Superior temporal gyrus (tissue), 1 donor: ENCODE results near the gene GOT2.
"Not testable (repeated sequence)": the region's sequence is repeated elsewhere in the genome, so short reads cannot be mapped to it uniquely, and the experiment has no call there.

Source experiments
- DNase-seq: peaks from one replicate; pipeline ENCODE4 v3.0.0-alpha.2; 2016; ENCODE audit errors: extremely low spot score

Gene GOT2

DNA sequence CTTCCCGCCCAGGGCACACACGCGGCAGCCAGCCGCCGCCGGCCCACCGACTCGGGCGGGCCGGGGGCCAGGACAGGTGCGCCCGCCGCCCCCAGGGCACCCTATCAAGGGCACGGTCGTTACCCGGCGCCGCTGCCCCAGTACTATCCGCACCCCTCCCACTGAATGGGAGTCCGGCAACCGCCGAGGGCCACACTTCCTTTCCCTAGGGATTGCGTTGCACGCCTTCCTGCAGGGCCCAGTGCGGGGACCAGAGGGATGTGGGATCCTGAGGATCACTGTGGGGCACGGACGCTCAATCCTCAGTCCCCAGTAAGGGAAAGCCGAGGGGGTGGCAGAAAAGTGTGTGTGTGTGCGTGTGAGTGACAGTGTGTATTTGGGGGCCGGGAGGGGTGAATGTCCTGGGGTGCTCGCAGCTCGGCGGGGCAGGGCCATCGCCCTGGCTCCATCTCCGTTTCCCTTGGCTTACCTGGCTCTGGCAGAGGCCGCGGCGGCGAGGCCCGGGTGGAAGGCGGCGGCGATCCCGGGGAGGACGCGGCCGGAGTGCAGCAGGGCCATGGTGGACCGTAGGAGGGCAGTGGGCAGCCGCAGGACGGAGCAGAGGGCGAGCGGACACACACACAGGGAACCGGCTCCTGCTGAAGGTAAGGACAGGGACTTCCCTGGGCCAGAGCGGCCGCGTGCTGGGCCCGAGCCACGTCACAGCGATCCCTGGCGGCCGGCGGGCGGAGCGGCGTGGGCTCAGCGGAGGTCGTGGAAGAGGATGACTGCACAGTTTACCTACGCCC is at the start of gene GOT2:
GOT2 (minus strand) TSS at position 646 of the 788 bp plus-strand sequence; CDS start at position 558, 88 bp downstream.
- DNase-seq, result peak; percentile 78

- DNase-seq, result not testable (repeated sequence)
Observed at GRCh38 chr16:58779291-58779690, 45.2 kb upstream of the GOT2 start.

DNA sequence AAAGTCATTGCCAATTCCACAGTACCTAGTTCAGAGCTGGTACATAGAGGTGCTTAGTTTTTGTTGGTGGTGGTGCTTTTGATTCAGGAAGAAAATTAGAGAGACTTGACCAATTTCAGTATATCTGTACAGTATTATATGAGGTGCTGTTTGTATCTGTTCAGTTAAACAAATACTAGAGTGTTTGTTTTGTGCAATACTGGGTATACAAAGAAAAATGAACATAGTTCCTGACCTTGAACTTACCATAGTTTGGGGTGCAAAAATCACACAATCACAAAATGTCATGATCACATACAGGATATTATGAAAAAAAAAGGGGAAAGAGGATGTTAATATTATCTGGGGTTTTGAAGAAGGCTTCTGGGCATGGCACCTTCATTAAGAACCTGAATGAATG is 39.8 kb upstream of the GOT2 start:
- no peak for DNase-seq

- no peak for DNase-seq
Observed at GRCh38 chr16:58768145-58768544, 34.0 kb upstream of the GOT2 start.

DNA sequence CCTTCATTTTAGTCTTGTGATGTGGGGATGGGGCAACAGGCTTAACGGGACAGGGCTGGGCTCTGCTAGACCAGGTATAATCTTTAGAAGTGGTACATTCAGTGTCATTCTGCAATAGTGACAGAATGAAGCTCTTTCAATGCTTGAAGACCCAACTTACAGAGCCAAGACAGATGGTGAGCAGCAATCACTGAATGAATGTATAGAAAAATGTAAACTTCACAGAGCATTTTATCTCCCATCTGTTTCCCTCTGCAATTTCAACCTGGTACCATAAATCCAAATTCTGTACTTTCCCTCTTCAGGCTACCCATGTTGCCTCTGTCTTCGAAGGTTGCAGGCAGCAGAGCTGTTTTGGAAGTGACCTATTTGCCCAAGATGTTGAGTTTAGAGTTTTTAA is 33.5 kb upstream of the GOT2 start:
- no peak for DNase-seq

DNA sequence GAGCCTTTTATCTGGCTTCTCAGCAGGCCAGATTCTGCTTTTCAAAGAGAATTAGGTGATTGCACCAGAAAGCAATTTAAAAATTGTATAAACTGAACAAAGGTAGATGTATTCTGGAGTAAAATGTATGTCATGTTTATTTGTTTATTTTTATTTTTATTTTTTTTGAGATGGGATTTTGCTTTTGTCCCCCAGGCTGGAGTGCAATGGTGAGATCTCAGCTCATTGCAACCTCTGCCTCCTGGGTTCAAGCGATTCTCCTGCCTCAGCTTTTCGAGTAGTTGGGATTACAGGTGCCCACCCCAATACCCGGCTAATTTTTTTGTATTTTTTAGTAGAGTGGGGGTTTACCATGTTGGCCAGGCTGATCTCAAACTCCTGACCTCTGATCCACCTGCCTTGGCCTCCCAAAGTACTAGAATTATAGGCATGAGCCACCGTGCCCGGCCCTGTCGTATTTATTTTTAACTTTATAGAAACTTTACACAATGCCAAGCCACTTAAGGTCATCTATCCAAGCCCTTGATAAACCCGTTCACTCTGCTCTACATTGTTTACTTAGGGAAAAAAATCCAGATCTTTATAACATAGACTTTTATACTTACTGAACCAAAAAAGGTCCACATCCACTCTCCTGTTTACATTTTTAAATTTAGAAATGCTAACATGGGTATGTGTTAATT is 22.7 kb upstream of the GOT2 start:
- DNase-seq, result no peak

GRCh38 chr16:58755989-58756649 is 22.0 kb upstream of the GOT2 start:
- peak; percentile 92 for DNase-seq

GRCh38 chr16:58753711-58754134 is 19.6 kb upstream of the GOT2 start:
- no peak for DNase-seq

- DNase-seq, result no peak
Observed at GRCh38 chr16:58744497-58744896, 10.4 kb upstream of the GOT2 start.

DNA sequence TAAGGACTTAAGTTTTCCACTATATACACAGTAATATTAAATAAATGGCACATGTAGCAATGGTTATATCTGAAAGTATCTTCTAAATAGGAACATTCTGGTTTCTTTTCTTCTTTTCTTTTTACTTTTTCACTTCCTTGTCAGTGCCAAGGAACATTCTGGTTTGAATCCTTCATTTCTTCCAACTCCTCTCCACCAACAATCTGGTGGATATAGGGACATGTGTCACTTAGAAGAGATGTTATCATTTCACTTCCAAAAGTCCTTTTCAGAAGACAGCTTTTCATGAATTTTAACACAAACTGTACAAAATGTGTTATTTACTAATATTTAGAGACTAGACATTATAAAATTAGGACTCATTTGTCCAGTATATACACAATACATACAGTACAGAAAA is 7.9 kb upstream of the GOT2 start:
- DNase-seq, result no peak

- DNase-seq, result no peak
Observed at GRCh38 chr16:58741166-58741565, 7.0 kb upstream of the GOT2 start.

DNA sequence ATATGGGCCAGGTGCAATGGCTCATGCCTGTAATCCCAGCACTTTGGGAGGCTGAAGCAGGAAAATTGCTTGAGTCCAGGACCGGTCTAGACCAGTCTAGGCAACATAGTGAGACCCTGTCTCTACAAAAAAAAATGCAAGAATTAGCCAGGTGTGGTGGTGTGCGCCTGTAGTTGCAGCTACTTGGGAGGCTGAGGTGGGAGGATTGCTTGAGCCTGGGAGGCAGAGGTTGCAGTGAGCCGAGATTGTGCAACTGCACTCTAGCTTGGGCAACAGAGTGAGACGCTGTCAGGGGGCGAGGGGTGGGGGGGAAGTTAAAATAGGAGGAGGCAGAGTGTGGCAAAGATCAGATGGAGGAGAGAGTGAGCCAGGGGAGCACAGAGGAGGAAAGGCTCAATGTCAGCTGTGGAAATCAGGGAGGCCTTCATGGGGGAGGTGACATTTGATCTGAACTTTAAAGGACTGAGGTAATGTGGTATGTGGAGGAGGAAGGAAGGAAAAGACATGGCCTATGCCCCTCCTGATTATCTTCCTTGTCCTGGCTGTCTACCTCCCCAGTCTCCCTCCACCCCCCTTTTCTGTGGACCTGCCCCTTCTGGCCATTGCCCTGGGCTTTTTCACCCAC is 4.7 kb upstream of the GOT2 start:
- DNase-seq, result no peak

DNA sequence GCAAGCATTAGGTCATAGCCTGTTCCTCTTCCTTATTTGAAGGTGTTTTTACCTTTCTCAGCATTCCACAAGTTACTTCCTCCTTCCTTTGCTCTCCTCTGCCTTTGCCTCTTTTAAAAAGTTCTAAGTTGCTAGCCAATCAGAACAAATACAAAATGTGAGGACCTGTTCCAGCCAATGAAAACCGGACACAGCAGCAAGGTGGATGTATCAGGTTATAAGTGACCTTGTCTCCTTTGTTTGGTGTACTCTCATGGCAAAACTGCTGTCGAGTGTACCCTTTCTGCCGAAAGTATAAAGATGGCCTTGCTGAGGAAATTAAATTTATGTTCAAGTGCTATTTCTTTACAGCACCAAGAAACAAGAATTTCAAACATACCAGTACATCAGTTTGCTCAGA is 2.2 kb upstream of the GOT2 start:
- DNase-seq, result not testable (repeated sequence)

GRCh38 chr16:58734459-58734787 is 307 bp upstream of the GOT2 start:
- DNase-seq, result no peak

- no peak for DNase-seq
Observed at GRCh38 chr16:58733248-58733670, 857 bp downstream of the GOT2 start.

DNA sequence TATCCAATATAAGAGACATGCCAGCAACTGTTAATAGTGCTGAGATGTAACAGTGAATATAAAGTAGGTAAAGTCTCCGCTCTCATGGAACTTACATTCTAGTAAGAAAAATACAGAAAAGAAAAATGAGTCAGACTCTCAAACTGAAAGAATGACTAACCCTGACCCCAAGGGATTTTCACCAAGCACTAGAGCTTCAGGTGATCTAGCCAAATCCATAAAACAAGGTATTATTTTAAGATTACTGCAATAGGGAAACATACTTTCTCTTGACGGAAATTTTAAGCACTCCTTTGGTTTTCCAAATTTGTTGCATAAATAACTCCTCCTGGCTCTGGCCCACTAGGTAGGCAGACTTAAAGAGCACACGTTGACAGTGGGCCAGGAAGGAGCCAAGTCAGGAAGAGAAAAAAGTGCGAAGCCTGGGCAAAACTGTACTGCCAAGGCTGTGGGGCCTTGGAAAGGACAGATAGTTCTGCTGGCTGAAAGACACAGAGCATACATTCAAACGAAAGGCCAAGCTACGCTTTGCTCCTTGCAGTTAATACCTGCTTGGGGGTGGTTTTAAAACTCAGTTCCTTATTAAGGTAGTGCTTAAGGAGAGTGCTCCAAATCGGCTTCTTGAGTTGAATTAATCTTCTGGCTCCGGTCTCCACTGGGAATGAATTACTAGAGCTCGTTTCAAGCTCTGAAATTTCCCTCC is 1.4 kb downstream of the GOT2 start:
- peak; percentile 60 for DNase-seq

DNA sequence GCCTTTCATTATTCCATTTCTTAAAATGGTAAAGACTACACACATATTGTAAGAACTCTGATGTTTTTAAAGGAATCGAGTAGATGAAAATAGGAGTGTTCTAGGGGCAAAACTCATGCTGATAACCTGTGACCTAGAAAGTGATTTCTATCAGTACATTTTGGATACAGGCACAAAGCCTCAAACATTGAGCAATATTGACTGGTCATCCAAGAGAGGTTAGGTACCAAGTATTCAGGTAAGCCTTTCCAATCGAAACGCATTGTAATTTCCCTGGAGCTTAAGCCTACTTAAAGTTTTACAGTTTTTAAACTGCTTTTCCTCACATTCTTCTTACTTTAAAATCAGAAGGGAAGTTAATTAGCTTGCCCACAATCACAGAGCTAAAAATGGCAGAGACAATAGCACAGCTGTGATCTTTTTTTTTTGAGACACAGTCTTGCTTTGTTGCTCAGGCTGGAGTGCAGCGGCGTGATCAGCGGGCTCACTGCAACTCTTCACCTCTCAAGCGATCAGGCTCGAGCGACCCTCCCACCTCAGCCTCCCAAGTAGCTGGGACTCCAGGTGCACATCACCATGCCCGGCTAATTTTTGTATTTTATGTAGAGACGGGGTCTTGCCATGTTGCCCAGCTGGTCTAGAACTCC is 3.3 kb downstream of the GOT2 start:
- peak; percentile 69 for DNase-seq

DNA sequence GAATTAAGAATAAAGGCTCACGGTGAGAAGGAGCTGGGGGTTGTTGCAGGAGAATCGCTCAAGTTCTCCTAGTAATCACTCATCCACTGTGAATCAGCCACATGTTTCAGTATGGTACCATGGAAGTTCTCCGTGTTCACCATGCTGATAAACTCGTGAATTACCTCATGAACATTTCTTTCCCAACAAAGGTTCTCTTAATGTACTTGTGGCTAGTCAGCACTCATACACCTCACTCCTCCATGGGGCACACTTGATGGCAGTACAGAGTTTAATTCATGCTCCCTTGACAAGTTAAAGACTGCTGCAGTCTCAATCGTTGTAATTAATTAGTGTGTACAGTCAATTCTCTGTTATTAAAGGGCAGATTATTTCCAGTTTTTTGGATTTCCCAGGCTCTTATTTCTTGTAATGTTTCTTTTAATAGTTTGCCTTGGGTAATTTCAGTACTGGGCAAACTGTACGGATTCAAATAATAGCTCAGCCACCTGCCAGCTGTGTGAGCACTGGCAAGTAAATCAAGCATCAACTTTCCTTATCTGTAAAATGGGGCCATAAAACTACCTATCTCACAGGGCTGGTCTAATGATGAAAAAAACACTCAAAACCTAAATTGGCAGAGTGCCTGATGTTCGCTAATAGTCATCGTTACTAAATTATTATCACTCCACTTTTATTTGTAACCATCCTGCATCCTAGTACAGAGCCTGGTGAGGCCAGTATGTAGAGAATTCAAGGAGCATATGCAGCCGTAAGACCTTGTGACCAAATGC is 6.1 kb downstream of the GOT2 start:
- DNase-seq, result no peak

DNA sequence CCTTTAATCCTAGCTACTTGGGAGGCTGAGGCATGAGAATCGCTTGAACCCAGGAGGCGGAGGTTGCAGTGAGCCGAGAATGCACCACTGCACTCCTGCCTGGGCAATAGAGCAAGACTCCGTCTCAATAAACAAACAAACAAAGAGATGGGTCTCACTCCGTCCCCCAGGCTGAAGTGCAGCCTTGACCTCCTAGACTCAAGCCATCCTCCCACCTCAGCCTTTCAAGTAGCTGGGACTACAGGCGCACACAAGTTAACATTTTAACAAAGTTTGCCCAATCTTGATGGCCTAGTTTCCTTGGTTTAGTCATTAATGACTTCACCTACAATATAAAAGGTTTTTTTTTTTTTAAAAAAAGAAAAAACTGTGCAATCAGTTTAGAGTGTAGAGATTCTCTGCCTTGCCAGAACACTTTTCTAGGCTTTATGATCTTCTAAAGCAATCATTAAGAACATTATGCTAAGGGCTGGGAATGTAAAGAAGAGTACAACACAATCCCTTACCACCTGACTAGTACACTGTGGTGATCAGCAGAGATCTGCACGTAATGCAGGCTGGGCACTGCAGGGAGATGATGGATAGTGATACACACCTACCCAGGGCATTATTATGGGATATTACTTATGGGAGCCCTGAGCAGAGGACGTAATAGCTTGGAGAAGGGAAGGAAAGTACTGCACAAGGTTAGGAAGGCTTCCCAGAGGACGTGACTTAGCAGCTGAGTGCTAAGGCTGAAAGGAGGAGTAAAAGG is 6.9 kb downstream of the GOT2 start:
- DNase-seq, result no peak

DNA sequence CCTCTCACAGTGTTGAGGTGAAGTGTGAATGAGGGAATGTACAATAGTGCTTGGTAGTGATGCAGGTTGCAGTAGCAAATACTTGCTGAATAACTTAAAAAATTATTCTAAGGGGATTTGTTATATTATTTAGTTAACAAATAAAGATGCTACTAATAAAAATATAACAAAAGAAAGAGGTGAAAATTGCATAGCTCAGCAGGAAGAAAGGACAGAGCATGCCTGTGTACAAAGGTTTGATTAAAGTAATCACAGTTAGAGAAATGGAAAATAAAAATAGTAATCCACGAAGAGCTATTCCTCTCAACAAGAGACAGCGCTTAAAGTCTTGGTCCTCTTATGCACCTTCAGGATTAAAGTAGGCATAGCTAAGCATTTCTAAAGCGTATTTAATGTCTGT is 11.0 kb downstream of the GOT2 start:
- no peak for DNase-seq
